HCT116 (cell line): ENCODE measurements around the gene CDH7.

Experiments used
- ATF3 ChIP-seq: IDR thresholded peaks from 2 replicates; pipeline ENCODE4 v1.6.1; 2012
- CEBPB ChIP-seq: IDR thresholded peaks from 2 replicates; pipeline ENCODE4 v1.6.1; 2012; ENCODE audit warnings: low read depth
- CTCF ChIP-seq, 3 experiments: fragments of 200-600 bp in 1 of 3; sonication (generic) in 1 of 3; IDR thresholded peaks in 2 of 3; conservative IDR thresholded peaks in 1 of 3; 2 replicates each; pipeline ENCODE4 v1.5.1; 2012 to 2017; ENCODE audit warnings: low read depth in 2 of 3, low read length in 2 of 3, antibody characterized with exemption in 1 of 3, borderline replicate concordance in 1 of 3, control low read depth in 1 of 3, mild to moderate bottlenecking in 1 of 3, mixed read lengths in 1 of 3, mixed run types in 1 of 3, moderate library complexity in 1 of 3; ENCODE audit not compliant: insufficient read depth in 1 of 3
- EGR1 ChIP-seq: IDR thresholded peaks from 2 replicates; pipeline ENCODE4 v1.6.1; 2012; ENCODE audit warnings: low read depth
- EZH2 ChIP-seq: fragments of 200-600 bp; sonication (generic); IDR thresholded peaks from 2 replicates; pipeline ENCODE4 v1.6.1; 2017; ENCODE audit warnings: antibody characterized with exemption, mixed run types
- JUND ChIP-seq: IDR thresholded peaks from 2 replicates; pipeline ENCODE4 v1.6.1; 2012
- POLR2A ChIP-seq: IDR thresholded peaks from 2 replicates; pipeline ENCODE4 v1.7.0; 2011; ENCODE audit warnings: borderline replicate concordance; ENCODE audit not compliant: insufficient read depth, insufficient read length; ENCODE audit errors: extremely low read depth
- POLR2AphosphoS5 ChIP-seq: IDR thresholded peaks from 2 replicates; pipeline ENCODE4 v1.6.1; 2011; ENCODE audit warnings: mild to moderate bottlenecking, low read depth, low read length, moderate library complexity
- SP1 ChIP-seq: IDR thresholded peaks from 2 replicates; pipeline ENCODE4 v1.6.1; 2012; ENCODE audit warnings: low read depth
- SRF ChIP-seq: IDR thresholded peaks from 2 replicates; pipeline ENCODE4 v1.6.1; 2012; ENCODE audit warnings: low read depth
- TCF7L2 ChIP-seq: IDR thresholded peaks from 2 replicates; pipeline ENCODE4 v1.7.0; 2011; ENCODE audit warnings: borderline replicate concordance, inconsistent platforms; ENCODE audit not compliant: insufficient read depth, insufficient read length; ENCODE audit errors: extremely low read depth
- YY1 ChIP-seq: IDR thresholded peaks from 2 replicates; pipeline ENCODE4 v1.6.1; 2011; ENCODE audit warnings: low read length, low read depth, moderate library complexity, mild to moderate bottlenecking; ENCODE audit not compliant: insufficient replicate concordance; ENCODE audit errors: extremely low read depth
- ZFX ChIP-seq: fragments of 450-650 bp; IDR thresholded peaks from 2 replicates; pipeline ENCODE4 v1.6.1; 2017
- ZNF274 ChIP-seq: fragments of 200-500 bp; sonication (Bioruptor generic); IDR thresholded peaks from 2 replicates; pipeline ENCODE4 v1.6.1; 2014; ENCODE audit warnings: mild to moderate bottlenecking, low read depth, low read length, inconsistent platforms

GRCh38 chr18:65827444-65827843 is 76.6 kb downstream of the CDH7 start:
- TF ChIP-seq POLR2AphosphoS5 (no peak), CEBPB (no peak), POLR2A (no peak), TCF7L2 (no peak), ZNF274 (no peak), YY1 (no peak), CTCF (IDR thresholded peaks at IDR 0.05 in 2 of 3, conservative IDR thresholded peaks at IDR 0.05 in 1 of 3; ENCODE audit: borderline replicate concordance in 1 of 3, insufficient read depth in 1 of 3, low read depth in 2 of 3, low read length in 2 of 3) (no peak), SRF (no peak), ZFX (no peak), EZH2 (no peak), SP1 (no peak), ATF3 (no peak), EGR1 (no peak), JUND (no peak)
